Measurements from ENCODE around the gene SELENBP1. TPM values are rescaled to one million over a fixed set of nuclear protein-coding genes. Genes with fewer than 3 reads are reported as not detected.
A peak's percentile ranks its signal among the peaks of the same experiment; 100 is the strongest.

SELENBP1 gene
- total and polyA plus RNA-seq, 2 of the 13 experiments (the other 11 are each of a cell fraction or from before 2014, with no cell fraction given), result 27.8 to 29.0 TPM

GRCh38 chr1:151399324-151400171 is 27.0 kb upstream of the SELENBP1 start, which contains the start of gene PSMB4 (continued):
- no peak for TF ChIP-seq AKNA (CRISPR knock-in tag; IDR thresholded peaks at IDR 0.05; ENCODE audit: borderline replicate concordance)
- TF ChIP-seq ZNF75D (CRISPR knock-in tag; IDR thresholded peaks at IDR 0.05; ENCODE audit: borderline replicate concordance), result no peak
- TF ChIP-seq MEIS1 (CRISPR knock-in tag; IDR thresholded peaks at IDR 0.05; ENCODE audit: borderline replicate concordance), result no peak
- TF ChIP-seq ZNF713 (CRISPR knock-in tag; IDR thresholded peaks at IDR 0.05), result 0 out of 2 replicates have a peak, but pooled peaks have one; percentile 77
- peak; percentile 87 for TF ChIP-seq CREB1 (IDR thresholded peaks at IDR 0.05)
- peak; percentile 97 for TF ChIP-seq CREB1 (CRISPR knock-in tag; IDR thresholded peaks at IDR 0.05)
- TF ChIP-seq YY1 (IDR thresholded peaks at IDR 0.05; ENCODE audit: insufficient read depth, insufficient replicate concordance, low read depth, low read length), result peak; percentile 99
- no peak for TF ChIP-seq HMG20B (CRISPR knock-in tag; conservative IDR thresholded peaks at IDR 0.05)
- TF ChIP-seq ZNF276 (CRISPR knock-in tag; IDR thresholded peaks at IDR 0.05; ENCODE audit: low read depth), result peak; percentile 31; the same call in 1 of the 2 replicates
- peak in 1 of 2 experiments; percentile 34; a peak in 1 of 4 replicates for TF ChIP-seq KLF16 (CRISPR knock-in tag; IDR thresholded peaks at IDR 0.05)
- peak; percentile 94 for TF ChIP-seq CEBPG (CRISPR knock-in tag; IDR thresholded peaks at IDR 0.05)
- no peak for TF ChIP-seq TCF12 (IDR thresholded peaks at IDR 0.05)
- no peak for TF ChIP-seq TCF12 (CRISPR knock-in tag; IDR thresholded peaks at IDR 0.05)
- TF ChIP-seq ZBTB2 (CRISPR knock-in tag; IDR thresholded peaks at IDR 0.05; ENCODE audit: low read depth), result no peak
- no peak for TF ChIP-seq ZNF576 (CRISPR knock-in tag; IDR thresholded peaks at IDR 0.05)
- peak; percentile 24; the same call in 1 of the 2 replicates for TF ChIP-seq NFYC (CRISPR knock-in tag; IDR thresholded peaks at IDR 0.05)
- no peak for TF ChIP-seq XBP1 (CRISPR knock-in tag; IDR thresholded peaks at IDR 0.05)
- no peak for TF ChIP-seq ZNF10 (CRISPR knock-in tag; IDR thresholded peaks at IDR 0.05; ENCODE audit: borderline replicate concordance, low read depth)
- TF ChIP-seq MTERF4 (CRISPR knock-in tag; IDR thresholded peaks at IDR 0.05), result 0 out of 2 replicates have a peak, but pooled peaks have one; percentile 1
